ENCODE measurements around the gene FGD4. TPM values are rescaled to one million over a fixed set of nuclear protein-coding genes. Genes with fewer than 3 reads are reported as not detected.
"Not testable (repeated sequence)": the region's sequence is repeated elsewhere in the genome, so short reads cannot be mapped to it uniquely, and the experiment has no call there.

FGD4 gene
- total RNA-seq, 1 donor from 2014 or later = 65.5 TPM

- intact Hi-C loops (cut with DNase I) = no loop called here
- Histone ChIP-seq H3K27ac (no peak overlapping the region), H3K4me3 (no peak overlapping the region), H3K9me3 (no peaks in the 10 kb centered on the region), H3K4me1 (peaks cover 30% of the 10 kb centered on the region), H3K27me3 (no peaks in the 10 kb centered on the region), H3K36me3 (no peaks in the 10 kb centered on the region)
- ATAC-seq (peak; percentile 18), DNase-seq (no peak)
- TF ChIP-seq, protein P1, sequence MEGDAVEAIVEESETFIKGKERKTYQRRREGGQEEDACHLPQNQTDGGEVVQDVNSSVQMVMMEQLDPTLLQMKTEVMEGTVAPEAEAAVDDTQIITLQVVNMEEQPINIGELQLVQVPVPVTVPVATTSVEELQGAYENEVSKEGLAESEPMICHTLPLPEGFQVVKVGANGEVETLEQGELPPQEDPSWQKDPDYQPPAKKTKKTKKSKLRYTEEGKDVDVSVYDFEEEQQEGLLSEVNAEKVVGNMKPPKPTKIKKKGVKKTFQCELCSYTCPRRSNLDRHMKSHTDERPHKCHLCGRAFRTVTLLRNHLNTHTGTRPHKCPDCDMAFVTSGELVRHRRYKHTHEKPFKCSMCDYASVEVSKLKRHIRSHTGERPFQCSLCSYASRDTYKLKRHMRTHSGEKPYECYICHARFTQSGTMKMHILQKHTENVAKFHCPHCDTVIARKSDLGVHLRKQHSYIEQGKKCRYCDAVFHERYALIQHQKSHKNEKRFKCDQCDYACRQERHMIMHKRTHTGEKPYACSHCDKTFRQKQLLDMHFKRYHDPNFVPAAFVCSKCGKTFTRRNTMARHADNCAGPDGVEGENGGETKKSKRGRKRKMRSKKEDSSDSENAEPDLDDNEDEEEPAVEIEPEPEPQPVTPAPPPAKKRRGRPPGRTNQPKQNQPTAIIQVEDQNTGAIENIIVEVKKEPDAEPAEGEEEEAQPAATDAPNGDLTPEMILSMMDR (IDR thresholded peaks at IDR 0.05) = no peak
Measured at GRCh38 chr12:32532422-32532821, 133.1 kb downstream of the FGD4 start.

GRCh38 chr12:32532951-32533350 is 133.6 kb downstream of the FGD4 start:
- no peak for DNase-seq
- Histone ChIP-seq H3K4me3 (no peak overlapping the region), H3K4me1 (peaks cover 36% of the 10 kb centered on the region), H3K36me3 (no peaks in the 10 kb centered on the region), H3K9me3 (no peaks in the 10 kb centered on the region), H3K27me3 (no peaks in the 10 kb centered on the region), H3K27ac (peak overlapping the region; percentile 15)
- TF ChIP-seq, protein P1 (IDR thresholded peaks at IDR 0.05) = no peak
- no peak for ATAC-seq
- intact Hi-C loops (cut with DNase I) = no loop called here

GRCh38 chr12:32533506-32533905 is 134.1 kb downstream of the FGD4 start:
- H3K36me3 ChIP-seq; ATAC-seq; H3K27me3 ChIP-seq; intact Hi-C loops (cut with DNase I); H3K9me3 ChIP-seq; DNase-seq: not testable (repeated sequence)
- H3K4me1 ChIP-seq = peaks cover 40% of the 10 kb centered on the region
- peak overlapping the region; percentile 54 for H3K4me3 ChIP-seq
- peak overlapping the region; percentile 7 for H3K27ac ChIP-seq

DNA sequence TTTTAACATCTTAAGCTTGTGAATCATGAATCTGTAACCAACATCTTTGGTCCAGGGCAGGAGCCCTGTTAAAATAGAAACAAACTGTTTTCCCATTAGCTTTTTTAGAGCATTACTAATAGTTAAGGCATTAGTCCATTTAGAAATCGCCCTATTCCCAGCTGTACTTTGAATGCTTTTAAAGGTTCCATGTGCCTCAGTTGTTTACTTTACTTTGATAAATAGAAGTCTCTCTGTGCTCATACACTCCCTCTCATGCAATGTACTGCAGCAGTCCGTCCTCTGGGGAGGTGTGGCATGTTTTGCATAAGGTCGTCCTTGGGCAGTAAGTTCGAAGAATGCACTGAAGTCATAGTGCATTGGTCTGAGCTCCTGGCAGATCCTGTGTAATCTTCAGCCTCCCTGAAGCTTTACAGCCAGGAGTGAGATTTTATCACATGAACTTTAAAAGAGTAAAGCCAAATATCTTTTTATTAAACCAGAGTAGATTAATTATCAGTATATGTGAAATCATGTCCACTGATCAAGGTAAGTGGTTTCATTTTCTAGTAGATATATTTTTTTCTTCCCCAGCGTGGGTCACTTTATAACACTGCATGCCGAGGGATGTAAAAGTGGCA is 134.7 kb downstream of the FGD4 start:
- DNase-seq (no peak), ATAC-seq (peak; percentile 94)
- Histone ChIP-seq H3K27me3 (no peaks in the 10 kb centered on the region), H3K9me3 (no peaks in the 10 kb centered on the region), H3K36me3 (no peaks in the 10 kb centered on the region), H3K27ac (peak overlapping the region; percentile 80), H3K4me1 (peaks cover 44% of the 10 kb centered on the region), H3K4me3 (peak overlapping the region; percentile 54)
- TF ChIP-seq, protein P1 (IDR thresholded peaks at IDR 0.05) = no peak
- intact Hi-C loops (cut with DNase I) = no loop called here

DNA sequence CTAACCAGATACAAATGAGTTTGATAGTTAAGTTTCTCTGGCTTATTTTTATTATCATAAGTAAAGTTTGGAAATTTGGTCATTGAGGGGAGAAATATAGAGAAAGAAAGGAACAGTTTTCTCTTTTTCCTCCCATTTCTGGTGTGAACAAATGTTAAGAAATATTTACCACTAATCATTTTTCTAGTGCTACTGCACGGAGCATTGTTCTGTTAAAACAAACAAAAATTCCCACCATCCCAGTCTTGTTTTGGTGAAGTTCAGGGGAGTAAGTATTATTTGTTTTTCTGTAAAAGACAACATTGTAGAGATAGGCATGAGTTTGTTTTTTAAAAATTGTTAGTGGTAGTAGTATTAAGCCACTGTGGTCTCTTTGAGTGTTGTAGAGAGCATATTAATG is 135.3 kb downstream of the FGD4 start:
- H3K36me3 ChIP-seq = no peaks in the 10 kb centered on the region
- peak overlapping the region; percentile 80 for H3K27ac ChIP-seq
- H3K27me3 ChIP-seq = no peaks in the 10 kb centered on the region
- H3K4me1 ChIP-seq = peaks cover 44% of the 10 kb centered on the region
- H3K9me3 ChIP-seq = no peaks in the 10 kb centered on the region
- DNase-seq (no peak), ATAC-seq (no peak)
- intact Hi-C loops (cut with DNase I) = no loop called here
- peak overlapping the region; percentile 54 for H3K4me3 ChIP-seq
- TF ChIP-seq, protein P1 (IDR thresholded peaks at IDR 0.05) = no peak

- intact Hi-C loops (cut with DNase I) = no loop called here
- Histone ChIP-seq H3K4me1 (peaks cover 51% of the 10 kb centered on the region), H3K36me3 (no peaks in the 10 kb centered on the region), H3K27ac (peak overlapping the region; percentile 80), H3K27me3 (no peaks in the 10 kb centered on the region), H3K9me3 (no peaks in the 10 kb centered on the region), H3K4me3 (peak overlapping the region; percentile 54)
- peak; percentile 88 for DNase-seq
- peak; percentile 90 for ATAC-seq
- TF ChIP-seq, protein P1 (IDR thresholded peaks at IDR 0.05) = no peak
Measured at GRCh38 chr12:32535288-32535999, 136.1 kb downstream of the FGD4 start.

Measured in upper lobe of right lung (tissue), 1 donor.